ENCODE data around the gene DTNB.
A peak's percentile ranks its signal among the peaks of the same experiment; 100 is the strongest.

Gene DTNB

GRCh38 chr2:25362049-25362433, 311.3 kb downstream of the DTNB start:
- DNase-seq = peak; percentile 98

DNA sequence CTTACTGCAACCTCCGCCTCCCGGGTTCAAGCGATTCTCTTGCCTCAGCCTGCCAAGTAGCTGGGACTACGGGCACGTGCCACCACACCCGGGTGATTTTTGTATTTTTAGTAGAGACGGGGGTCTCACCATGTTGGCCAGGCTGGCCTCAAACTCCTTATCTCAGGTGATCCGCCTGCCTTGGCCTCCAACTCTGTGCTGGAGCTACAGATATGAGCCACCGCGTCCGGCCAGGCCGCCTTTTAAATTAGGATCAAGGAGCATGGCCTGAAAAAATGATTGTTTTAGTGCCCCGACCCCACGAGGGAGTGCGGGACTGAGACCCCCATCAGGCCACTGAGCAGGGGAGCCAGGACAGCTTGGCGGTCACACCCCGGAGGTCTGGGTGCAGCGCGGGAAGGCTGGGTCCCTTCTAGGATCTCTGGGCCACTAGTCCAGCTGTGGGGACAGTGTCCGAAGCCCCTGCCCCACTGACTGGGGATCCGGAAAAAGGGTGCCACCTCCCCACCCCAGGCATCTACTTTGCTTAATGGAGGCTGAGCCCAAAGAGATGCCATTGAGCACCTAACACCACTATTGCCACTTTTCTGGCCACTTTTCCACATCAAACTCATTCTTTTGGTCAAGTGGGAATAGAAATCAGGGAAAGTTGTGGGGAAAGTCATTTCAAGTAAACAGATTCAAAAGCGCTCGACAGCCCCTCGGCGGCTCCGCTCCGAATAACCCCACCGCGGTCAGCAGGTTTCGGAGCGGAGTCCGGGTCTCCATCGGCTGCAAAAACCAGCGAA, 311.9 kb downstream of the DTNB start:
- DNase-seq = no peak

- DNase-seq = no peak
These were observed 314.5 kb downstream of the DTNB start for GRCh38 chr2:25358836-25359235.

DNA sequence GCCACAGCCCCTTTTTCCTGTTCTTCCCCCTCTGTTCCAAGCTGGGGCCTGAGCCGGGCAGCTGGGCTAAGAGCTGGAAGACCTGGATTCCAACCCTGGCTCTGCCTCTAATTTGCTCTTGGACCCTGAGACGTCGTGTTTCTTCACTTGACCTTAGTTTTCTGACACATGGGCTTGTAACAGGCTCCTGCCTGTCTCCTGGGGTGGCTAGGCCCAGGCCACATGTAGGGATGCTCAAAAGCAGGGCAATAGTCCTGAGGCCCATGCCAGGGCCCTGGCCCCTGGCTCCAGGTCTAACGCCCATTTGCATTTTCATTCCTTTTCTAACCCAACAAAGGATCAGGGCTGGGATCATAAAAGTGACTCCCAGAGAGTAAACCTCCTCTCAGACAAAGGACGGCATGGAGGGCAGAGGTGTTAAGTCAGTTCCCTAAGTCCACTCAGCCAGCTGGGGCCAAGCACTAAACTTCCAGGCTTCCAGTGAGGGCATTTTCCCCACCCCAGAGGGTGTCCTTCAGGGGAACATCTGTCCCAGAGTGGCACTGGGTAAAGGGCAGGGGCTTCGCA, 315.0 kb downstream of the DTNB start:
- DNase-seq = no peak

- DNase-seq = no peak
These were observed 317.3 kb downstream of the DTNB start for GRCh38 chr2:25356088-25356487.

DNA sequence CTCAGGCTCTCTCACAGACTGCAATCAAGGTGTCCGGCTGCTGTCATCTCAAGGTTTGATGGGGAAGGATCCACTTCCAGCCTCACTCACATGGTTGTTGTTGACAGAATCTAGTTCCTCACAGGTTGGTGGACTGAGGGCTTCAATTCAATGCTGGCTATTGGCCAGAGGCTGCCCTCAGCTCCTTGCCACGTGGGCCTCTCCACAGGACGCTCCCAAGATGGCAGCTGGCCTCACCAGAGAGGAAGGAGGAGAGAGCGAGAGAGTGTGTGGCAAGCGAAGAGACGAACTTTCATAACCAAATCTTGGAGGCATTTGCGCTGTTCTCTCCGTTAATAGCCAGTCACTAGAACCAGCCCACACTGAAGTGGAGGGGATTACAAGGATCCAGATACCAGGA, 318.1 kb downstream of the DTNB start:
- no peak for DNase-seq

- no peak for DNase-seq
These were observed 319.3 kb downstream of the DTNB start for GRCh38 chr2:25354116-25354515.

GRCh38 chr2:25349397-25349796, 324.0 kb downstream of the DTNB start:
- no peak for DNase-seq

DNA sequence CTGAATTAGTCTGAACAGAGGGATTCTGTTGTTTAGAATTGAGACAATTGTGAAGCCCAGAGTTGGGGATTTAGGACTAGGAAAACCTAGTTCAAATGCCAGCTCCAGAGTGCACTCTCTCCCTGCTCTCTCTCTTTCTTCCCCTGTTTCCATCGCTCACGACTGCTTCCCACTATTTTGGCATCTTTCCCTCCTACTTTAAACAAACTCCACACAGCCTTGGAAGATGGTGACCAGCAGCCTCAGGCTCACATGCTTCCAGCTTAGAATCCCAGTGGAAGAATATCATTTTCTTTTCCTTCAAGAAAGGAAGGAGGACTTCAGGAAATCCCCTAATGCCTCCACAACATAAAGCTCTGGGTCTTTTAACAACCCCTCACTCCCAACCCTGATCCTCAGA, 325.5 kb downstream of the DTNB start:
- no peak for DNase-seq

GRCh38 chr2:25347205-25347815, 326.1 kb downstream of the DTNB start:
- DNase-seq = peak; percentile 24

- DNase-seq = no peak
These were observed 330.1 kb downstream of the DTNB start for GRCh38 chr2:25343187-25343825.

- peak; percentile 82 for DNase-seq
These were observed 330.8 kb downstream of the DTNB start for GRCh38 chr2:25342372-25343186.

DNA sequence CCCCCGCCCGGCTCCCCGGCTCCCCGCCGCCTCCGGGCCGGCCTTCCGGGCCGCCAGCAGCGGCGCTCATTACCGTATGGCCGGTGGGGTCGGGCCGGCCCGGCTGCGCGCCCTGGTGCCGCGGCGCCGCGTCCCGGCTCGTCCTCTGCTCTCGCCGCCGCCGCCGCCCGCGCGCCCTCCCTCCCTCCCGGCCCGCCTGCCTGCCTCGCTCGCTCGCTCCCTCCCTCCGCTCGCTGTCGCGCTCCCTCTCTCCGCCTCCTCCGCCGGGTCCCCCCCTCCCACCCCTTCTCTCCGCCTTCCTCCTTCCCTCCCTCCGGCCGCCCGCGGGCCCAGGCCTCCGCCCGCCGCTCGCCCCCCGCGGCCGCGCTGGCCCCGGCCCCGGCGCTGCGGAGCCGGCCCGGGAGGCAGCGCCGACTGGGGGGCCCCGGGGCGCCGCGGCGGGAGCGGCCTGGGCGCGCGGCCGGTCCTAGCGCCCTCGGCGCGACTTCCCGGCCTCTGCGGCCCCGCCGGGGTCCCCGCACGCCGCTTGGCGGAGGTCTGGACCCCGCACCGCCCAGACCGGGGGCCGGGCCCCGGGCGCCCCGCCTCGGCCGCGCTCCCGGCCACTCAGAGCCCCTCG, 331.5 kb downstream of the DTNB start, which contains the start of gene DNMT3A:
Gene DNMT3A, minus strand, starts transcription at position 173 of the 619 bp plus-strand sequence. CDS start 27,941 bp downstream, outside the sequence.
- peak; percentile 71 for DNase-seq

GRCh38 chr2:25341011-25341727, 332.2 kb downstream of the DTNB start:
- no peak for DNase-seq

DNA sequence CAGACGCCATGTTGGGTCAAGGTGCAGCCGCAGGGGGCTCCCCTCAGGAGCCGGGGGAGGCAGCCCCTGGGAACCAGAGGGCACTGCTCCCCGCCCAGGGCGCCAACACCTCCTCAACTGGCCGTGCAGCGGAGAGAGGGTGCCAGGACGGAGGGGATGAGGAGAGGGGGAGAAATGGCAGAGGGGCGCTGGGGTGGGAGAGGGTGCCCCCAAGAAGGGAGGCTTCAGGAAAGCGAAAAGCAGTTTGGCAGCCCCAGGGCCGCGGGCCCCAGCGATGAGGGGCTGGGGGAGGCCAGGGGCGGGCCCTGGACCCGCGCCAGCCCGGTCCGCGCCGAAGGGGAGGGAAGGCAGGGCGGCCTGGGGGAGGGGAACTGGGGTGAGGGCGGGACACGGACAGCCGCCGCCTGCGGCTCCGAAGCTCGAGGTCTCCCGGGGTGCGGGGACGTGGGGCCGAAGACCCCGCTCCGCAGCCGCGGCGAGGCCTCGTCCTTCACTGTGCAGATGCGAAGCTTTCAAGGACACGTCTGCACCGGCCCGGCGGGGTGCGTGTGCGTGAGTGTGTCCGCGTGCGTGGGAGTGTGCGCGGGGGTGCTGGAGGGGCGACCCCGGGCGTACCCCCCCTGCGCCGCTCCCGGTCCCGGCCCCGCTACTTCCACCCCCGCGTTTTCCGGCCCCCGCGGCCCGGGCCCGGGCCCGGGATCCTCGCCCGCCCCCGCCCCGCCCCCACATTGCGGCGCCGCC, 333.0 kb downstream of the DTNB start:
- DNase-seq = no peak

- no peak for DNase-seq
These were observed 333.6 kb downstream of the DTNB start for GRCh38 chr2:25339791-25340180.

GRCh38 chr2:25339211-25339674, 334.1 kb downstream of the DTNB start:
- DNase-seq = no peak

DNA sequence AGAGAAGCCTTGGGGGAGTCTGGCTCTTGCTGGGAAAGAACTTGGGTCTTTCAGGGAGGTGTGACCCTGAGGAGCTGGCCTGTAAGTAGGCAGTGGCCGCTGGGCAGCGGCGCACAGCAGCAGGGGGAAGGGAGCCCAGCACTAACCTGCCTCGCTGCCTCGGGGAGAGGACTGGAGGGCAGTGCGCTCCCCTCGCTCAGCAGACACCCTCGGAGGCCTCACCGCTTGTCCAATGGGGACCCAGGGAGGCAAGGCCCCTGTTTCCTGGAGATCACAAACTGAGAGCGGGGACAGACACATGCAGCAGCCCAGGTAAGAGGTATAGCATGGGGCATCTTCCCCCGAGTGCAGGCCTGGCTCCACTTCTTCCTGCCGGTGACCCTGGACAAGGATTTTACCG, 335.0 kb downstream of the DTNB start:
- DNase-seq = no peak

DNA sequence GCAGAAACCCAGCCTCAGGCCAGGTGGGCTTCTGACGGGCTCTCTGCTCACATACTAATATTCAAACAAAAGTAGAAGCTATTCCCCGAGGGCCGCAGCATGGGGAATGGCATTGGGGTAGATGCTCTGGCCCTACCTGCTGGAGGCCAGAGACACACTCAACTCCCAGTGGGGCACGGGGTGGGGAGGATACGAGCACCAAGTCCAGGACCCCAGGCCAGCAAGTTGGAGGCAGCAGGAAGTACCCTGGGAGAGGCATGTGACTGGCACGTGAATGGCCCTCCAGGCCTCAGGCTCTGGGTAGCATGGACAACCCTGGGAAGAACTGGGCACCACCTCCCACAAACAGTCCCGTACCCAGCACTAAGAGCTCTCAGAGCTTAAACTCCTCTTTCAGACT, 335.5 kb downstream of the DTNB start:
- no peak for DNase-seq

GRCh38 chr2:25337276-25337675, 336.1 kb downstream of the DTNB start:
- DNase-seq = no peak

GRCh38 chr2:25336383-25336841, 337.0 kb downstream of the DTNB start:
- DNase-seq = no peak
